ENCODE results near the gene LYPD6B.

Gene LYPD6B

GRCh38 chr2:149068996-149069888, 30.7 kb downstream of the LYPD6B start:
- H3K4me1 ChIP-seq: no peaks in the 10 kb centered on the region
- no peaks in the 10 kb centered on the region for H3K36me3 ChIP-seq
- DNase-seq: no peak
- no peaks in the 10 kb centered on the region for H3K9me3 ChIP-seq
- H3K4me3 ChIP-seq (ENCODE audit: low read depth, low read length): no peak overlapping the region
- no peaks in the 10 kb centered on the region for H3K27me3 ChIP-seq
- TF ChIP-seq, protein P1, sequence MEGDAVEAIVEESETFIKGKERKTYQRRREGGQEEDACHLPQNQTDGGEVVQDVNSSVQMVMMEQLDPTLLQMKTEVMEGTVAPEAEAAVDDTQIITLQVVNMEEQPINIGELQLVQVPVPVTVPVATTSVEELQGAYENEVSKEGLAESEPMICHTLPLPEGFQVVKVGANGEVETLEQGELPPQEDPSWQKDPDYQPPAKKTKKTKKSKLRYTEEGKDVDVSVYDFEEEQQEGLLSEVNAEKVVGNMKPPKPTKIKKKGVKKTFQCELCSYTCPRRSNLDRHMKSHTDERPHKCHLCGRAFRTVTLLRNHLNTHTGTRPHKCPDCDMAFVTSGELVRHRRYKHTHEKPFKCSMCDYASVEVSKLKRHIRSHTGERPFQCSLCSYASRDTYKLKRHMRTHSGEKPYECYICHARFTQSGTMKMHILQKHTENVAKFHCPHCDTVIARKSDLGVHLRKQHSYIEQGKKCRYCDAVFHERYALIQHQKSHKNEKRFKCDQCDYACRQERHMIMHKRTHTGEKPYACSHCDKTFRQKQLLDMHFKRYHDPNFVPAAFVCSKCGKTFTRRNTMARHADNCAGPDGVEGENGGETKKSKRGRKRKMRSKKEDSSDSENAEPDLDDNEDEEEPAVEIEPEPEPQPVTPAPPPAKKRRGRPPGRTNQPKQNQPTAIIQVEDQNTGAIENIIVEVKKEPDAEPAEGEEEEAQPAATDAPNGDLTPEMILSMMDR (IDR thresholded peaks at IDR 0.05; ENCODE audit: low read depth, low read length): no peak

DNA sequence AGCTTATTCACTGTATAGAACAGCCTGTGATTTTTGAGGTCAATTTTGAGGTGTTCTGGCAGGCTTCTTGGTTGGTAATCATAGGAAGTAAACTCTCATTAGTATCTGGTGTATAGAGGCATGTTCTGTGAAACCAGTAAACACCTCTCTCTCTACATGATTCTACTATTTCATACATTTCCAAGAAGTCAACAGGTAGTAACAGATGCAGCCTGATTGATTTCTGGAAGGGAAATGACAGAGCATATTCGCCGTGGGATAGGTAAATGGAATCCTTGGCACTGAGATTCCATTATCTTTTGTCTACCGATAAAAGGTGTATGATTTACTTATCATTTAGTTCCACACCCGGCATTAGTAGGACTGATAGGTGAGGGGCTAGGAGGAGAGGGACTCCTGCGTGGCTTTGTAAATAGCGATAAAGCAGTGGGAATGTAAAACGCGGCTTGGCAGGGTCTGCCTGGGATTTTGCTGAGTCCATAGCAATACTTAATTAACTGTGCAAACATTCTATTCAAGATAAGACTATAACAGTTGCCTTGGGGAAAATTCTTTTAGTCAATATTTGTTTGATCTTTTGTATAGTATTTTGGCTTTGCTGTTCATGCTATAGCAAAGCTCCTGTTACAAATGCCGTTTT, 32.3 kb downstream of the LYPD6B start:
- H3K4me1 ChIP-seq: no peaks in the 10 kb centered on the region
- DNase-seq: no peak
- no peak overlapping the region for H3K4me3 ChIP-seq (ENCODE audit: low read depth, low read length)
- no peaks in the 10 kb centered on the region for H3K27me3 ChIP-seq
- TF ChIP-seq, protein P1 (IDR thresholded peaks at IDR 0.05; ENCODE audit: low read depth, low read length): no peak
- H3K36me3 ChIP-seq: no peaks in the 10 kb centered on the region
- H3K9me3 ChIP-seq: no peaks in the 10 kb centered on the region

DNA sequence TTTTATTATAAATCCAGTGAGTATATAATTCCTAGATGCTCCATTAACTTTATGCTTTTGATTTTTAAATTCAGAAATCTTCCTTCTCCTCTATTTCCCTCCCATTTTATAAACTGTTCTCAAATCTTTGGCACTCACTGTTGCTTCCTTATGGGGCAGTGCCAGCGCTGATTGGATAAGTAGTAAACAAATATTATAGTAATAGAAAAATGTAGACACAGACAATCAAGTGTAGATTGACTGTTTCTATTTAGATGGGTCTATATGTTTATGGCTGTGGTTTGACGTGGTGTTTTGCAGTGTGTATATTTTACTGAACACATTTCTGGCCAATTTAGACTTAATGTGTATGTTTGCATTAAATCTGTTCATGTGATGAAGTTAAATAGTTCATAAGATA, 36.6 kb downstream of the LYPD6B start:
- Histone ChIP-seq H3K4me1 (no peaks in the 10 kb centered on the region), H3K4me3 (ENCODE audit: low read depth, low read length) (no peak overlapping the region), H3K27me3 (no peaks in the 10 kb centered on the region), H3K36me3 (no peaks in the 10 kb centered on the region), H3K9me3 (no peaks in the 10 kb centered on the region)
- DNase-seq: no peak
- TF ChIP-seq, protein P1 (IDR thresholded peaks at IDR 0.05; ENCODE audit: low read depth, low read length): no peak

DNA sequence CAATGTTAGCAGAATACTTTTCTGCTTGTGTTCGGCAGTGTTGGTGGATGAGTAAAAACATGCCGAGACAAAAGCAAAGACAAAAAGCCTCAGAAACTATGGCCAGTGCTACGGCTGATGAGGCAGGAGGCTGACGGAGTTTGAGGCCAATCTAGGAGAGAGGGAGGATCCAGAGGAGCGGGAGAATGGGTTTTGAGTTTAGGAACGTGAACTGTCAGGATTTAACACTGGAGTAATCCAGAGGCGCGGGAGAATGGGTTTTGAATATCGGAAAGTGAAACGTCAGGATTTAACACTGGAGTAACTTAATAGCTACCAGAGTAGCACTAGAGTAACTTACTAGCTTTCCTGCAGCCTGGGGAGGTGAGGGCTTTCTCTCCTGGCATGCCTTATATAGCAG, 37.4 kb downstream of the LYPD6B start:
- TF ChIP-seq, protein P1 (IDR thresholded peaks at IDR 0.05; ENCODE audit: low read depth, low read length): no peak
- Histone ChIP-seq H3K4me1 (no peaks in the 10 kb centered on the region), H3K27me3 (no peaks in the 10 kb centered on the region), H3K36me3 (no peaks in the 10 kb centered on the region), H3K4me3 (ENCODE audit: low read depth, low read length) (no peak overlapping the region), H3K9me3 (no peaks in the 10 kb centered on the region)
- DNase-seq: no peak

GRCh38 chr2:149076863-149077412, 38.4 kb downstream of the LYPD6B start:
- TF ChIP-seq, protein P1 (IDR thresholded peaks at IDR 0.05; ENCODE audit: low read depth, low read length): no peak
- DNase-seq: no peak
- no peak overlapping the region for H3K4me3 ChIP-seq (ENCODE audit: low read depth, low read length)
- H3K27me3 ChIP-seq: no peaks in the 10 kb centered on the region
- no peaks in the 10 kb centered on the region for H3K9me3 ChIP-seq
- no peaks in the 10 kb centered on the region for H3K36me3 ChIP-seq
- H3K4me1 ChIP-seq: no peaks in the 10 kb centered on the region

Data from BE2C (cell line).